ENCODE measurements around the gene TIMM50.

The TIMM50 gene

GRCh38 chr19:39470724-39471339 is 9.8 kb upstream of the TIMM50 start:
- DNase-seq: no peak

GRCh38 chr19:39471756-39472536 is 8.7 kb upstream of the TIMM50 start:
- no peak for DNase-seq

GRCh38 chr19:39472746-39473442 is 7.7 kb upstream of the TIMM50 start:
- no peak for DNase-seq

GRCh38 chr19:39473443-39473960 is 7.1 kb upstream of the TIMM50 start:
- no peak for DNase-seq

GRCh38 chr19:39474139-39474620 is 6.5 kb upstream of the TIMM50 start:
- peak; percentile 20 to 30 for DNase-seq

- no peak for DNase-seq
Measured at GRCh38 chr19:39475748-39476147, 4.9 kb upstream of the TIMM50 start.

- DNase-seq: peak in 1 of 2 experiments; percentile 27
Measured at GRCh38 chr19:39479319-39479801, 1.3 kb upstream of the TIMM50 start.

GRCh38 chr19:39479916-39480315 is 722 bp upstream of the TIMM50 start:
- DNase-seq: no peak

- no peak for DNase-seq
Measured at GRCh38 chr19:39481229-39481545, 549 bp downstream of the TIMM50 start.

- no peak for DNase-seq
Measured at GRCh38 chr19:39481676-39482075, 1.0 kb downstream of the TIMM50 start.

- no peak for DNase-seq
Measured at GRCh38 chr19:39483141-39483540, 2.5 kb downstream of the TIMM50 start.

- DNase-seq: no peak
Measured at GRCh38 chr19:39489756-39490155, 9.1 kb downstream of the TIMM50 start.

- no peak for DNase-seq
Measured at GRCh38 chr19:39492225-39492624, 11.6 kb downstream of the TIMM50 start.

- DNase-seq: no peak
Measured at GRCh38 chr19:39492788-39493187, 12.2 kb downstream of the TIMM50 start.

GRCh38 chr19:39494661-39495060 is 14.0 kb downstream of the TIMM50 start:
- DNase-seq: no peak

GRCh38 chr19:39496063-39496462 is 15.4 kb downstream of the TIMM50 start:
- no peak for DNase-seq

- no peak for DNase-seq
Measured at GRCh38 chr19:39497701-39497995, 17.0 kb downstream of the TIMM50 start.

- peak; percentile 92 to 93 for DNase-seq
Measured at GRCh38 chr19:39497996-39498797, 17.6 kb downstream of the TIMM50 start.

GRCh38 chr19:39498798-39499642 is 18.4 kb downstream of the TIMM50 start, which contains the start of gene DLL3:
DLL3 (plus strand) TSS chr19:39498947; CDS start chr19:39498975, 28 bp downstream.
- peak; percentile 86 to 93 for DNase-seq

- DNase-seq: no peak
Measured at GRCh38 chr19:39499932-39500331, 19.3 kb downstream of the TIMM50 start.

GRCh38 chr19:39500543-39500942 is 19.9 kb downstream of the TIMM50 start:
- DNase-seq: no peak

- DNase-seq: no peak
Measured at GRCh38 chr19:39501340-39501739, 20.7 kb downstream of the TIMM50 start.
